ENCODE measurements around the gene CACNA1S.

The CACNA1S gene

DNA sequence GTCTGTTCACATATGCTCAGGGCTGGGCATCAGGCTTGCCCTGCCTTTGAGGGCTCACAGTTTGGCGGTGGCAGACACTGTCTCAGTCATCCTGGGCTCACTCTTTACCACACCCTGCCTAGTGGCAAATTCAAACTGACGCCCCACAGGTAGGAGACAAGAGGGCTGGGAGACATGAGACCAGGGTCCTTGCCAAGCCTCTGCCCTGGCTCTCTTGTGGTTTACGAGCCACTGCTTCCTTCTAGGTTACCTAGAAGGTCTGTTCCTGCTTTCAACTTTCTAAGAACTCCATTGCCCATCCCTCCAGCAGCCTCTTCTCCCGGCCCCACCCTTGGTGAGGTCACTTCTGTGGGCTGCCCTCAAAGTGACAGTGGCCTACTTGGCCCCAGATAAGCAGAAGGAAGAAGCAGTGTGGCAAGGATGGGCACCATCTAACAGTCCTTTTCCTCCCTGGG lies 99.2 kb downstream of the CACNA1S start:
- DNase-seq (ENCODE audit: low read depth) = no peak
- no peak overlapping the region for H3K4me3 ChIP-seq (ENCODE audit: low read depth, low read length)
- TF ChIP-seq, protein P1, sequence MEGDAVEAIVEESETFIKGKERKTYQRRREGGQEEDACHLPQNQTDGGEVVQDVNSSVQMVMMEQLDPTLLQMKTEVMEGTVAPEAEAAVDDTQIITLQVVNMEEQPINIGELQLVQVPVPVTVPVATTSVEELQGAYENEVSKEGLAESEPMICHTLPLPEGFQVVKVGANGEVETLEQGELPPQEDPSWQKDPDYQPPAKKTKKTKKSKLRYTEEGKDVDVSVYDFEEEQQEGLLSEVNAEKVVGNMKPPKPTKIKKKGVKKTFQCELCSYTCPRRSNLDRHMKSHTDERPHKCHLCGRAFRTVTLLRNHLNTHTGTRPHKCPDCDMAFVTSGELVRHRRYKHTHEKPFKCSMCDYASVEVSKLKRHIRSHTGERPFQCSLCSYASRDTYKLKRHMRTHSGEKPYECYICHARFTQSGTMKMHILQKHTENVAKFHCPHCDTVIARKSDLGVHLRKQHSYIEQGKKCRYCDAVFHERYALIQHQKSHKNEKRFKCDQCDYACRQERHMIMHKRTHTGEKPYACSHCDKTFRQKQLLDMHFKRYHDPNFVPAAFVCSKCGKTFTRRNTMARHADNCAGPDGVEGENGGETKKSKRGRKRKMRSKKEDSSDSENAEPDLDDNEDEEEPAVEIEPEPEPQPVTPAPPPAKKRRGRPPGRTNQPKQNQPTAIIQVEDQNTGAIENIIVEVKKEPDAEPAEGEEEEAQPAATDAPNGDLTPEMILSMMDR (conservative IDR thresholded peaks at IDR 0.05; ENCODE audit: low read depth, low read length) = no peak

DNA sequence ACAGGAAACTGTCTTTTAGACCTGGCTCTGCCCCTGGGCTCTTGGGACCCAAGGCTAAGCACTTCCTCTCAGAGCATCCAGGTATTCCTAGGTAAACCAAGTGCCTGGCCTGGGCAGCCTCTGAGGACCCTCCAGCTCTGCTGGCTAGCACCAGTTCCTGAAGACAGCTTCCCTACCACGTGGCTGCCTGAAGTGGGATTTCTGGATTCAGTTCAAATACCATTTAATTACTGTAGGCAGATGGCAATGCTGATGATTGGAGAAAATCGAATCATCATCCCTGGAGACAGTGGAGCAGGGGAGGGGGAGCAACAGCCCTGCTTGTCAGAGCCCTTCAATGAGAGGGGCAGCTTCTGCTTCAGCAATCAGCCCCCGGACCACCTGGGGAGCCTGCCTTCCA lies 100.6 kb downstream of the CACNA1S start:
- DNase-seq (ENCODE audit: low read depth) = no peak
- no peak overlapping the region for H3K4me3 ChIP-seq (ENCODE audit: low read depth, low read length)
- TF ChIP-seq, protein P1 (conservative IDR thresholded peaks at IDR 0.05; ENCODE audit: low read depth, low read length) = no peak

DNA sequence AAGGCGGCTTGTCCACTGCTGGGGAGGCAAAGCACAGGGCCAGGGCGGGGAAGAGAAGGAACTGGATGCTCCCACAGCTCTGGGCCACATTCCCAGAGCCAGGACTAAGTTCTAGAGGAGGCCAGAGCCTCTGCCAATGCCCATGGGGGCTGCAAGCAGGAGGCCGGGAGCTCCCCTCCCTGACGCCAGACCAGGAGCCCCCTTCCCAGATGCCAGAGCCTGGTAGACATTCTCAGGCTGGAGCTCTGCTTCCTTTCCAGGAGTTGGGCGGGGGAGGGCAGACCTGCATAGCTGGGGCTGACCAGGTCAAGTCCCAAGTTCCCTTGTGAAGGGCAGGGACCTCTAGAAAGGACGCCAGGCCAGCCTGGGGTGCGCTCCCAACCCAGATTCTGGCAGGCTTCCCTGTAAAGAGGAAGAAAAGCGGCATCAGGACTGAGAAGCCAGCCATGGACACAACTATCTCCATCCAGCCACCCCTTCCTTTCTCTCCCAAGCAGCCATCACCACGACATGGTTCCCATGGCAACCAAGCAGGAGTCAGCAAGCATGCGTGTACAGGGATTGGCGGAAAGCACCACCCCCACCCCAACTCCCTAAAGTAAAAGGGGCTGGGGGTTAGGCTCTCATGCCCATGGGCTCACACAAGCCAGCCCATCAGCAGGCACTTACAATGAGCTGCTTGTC lies 102.1 kb downstream of the CACNA1S start:
- H3K4me3 ChIP-seq (ENCODE audit: low read depth, low read length) = no peak overlapping the region
- TF ChIP-seq, protein P1 (conservative IDR thresholded peaks at IDR 0.05; ENCODE audit: low read depth, low read length) = no peak
- no peak for DNase-seq (ENCODE audit: low read depth)

DNA sequence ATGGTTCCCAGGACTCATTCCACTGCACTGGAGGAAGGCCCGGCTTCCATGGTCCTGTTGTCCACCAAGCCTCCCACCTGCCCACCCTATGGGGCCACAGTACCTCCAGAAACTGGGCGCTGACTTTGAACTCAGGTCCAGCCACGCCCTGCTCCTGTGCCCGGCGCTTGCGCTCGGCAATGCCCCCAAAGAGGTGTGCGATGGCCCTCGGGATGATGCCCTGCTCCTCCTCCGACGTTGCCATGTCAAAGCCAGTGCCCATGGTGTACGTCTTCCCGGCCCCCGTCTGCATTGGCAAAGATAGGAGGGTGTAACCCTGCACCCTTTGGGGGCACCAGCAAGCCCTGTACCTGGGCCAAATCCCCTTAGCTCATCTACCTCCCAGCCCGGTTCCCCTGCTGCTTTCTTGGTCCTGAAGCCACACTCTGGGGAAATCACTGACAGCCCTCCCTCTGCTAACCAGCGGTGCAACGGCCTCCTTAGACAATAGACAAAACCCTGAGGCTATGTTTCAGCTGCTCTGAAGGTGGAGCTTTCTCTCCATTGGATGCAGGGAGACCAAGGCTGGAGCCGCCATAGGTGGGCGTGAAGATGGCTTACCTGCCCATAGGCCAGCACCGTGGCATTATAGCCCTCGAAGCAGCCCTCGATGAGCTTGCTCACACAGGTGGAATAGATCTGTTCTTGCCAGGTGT lies 103.4 kb downstream of the CACNA1S start:
- TF ChIP-seq, protein P1 (conservative IDR thresholded peaks at IDR 0.05; ENCODE audit: low read depth, low read length) = no peak
- DNase-seq (ENCODE audit: low read depth) = no peak
- H3K4me3 ChIP-seq (ENCODE audit: low read depth, low read length) = no peak overlapping the region

DNA sequence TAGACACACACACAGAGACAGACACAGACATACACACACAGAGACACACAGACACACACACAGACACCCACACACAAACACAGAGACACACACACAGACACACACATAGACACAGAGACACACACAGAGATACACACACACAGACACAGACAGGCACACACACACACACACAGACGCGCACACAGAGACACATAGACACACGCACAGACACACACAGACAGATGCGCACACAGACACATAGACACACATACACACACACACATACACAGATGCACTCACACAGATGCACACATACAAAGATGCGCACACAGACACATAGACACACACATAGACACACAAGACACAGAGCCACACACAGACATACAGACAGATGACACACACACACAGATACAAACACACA lies 104.7 kb downstream of the CACNA1S start:
- no peak overlapping the region for H3K4me3 ChIP-seq (ENCODE audit: low read depth, low read length)
- no peak for DNase-seq (ENCODE audit: low read depth)
- TF ChIP-seq, protein P1 (conservative IDR thresholded peaks at IDR 0.05; ENCODE audit: low read depth, low read length) = no peak

DNA sequence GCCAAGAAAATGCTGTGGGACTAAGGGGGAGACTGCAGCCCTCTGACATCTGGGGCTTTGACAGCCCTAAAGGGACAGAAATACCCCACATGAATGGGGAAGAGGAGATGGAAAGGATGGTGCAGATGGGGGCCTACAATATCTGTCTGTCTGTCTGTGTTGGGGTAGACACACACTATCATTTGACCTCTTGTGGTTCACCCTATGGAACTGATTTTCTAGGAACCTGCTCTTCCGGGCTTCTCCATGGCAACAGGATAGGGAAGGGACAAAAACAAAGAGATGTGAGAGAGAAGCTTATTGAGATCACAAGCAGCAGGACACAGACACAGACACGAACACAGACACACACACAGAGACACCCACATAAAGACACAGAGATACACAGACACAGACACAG lies 105.8 kb downstream of the CACNA1S start:
- no peak overlapping the region for H3K4me3 ChIP-seq (ENCODE audit: low read depth, low read length)
- TF ChIP-seq, protein P1 (conservative IDR thresholded peaks at IDR 0.05; ENCODE audit: low read depth, low read length) = no peak
- no peak for DNase-seq (ENCODE audit: low read depth)

DNA sequence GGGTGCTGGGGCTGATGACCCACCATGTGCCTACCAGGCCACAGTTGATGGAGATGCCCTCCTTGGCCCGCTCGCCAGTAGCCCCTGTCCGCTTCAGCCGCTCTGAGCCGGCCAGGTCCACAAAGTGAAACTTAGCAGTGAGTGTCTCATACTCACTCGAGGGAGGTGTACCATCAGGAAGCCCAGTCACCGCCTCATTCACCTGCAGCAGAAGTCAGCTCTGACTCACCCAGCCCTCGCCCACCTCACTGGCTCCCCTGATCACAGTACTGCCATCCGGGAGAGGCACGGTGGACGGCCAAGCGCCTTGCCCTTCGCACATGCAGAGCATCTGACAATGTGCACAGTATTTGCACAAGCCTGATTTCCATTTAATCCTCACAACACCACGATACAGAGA lies 107.5 kb downstream of the CACNA1S start:
- DNase-seq (ENCODE audit: low read depth) = no peak
- TF ChIP-seq, protein P1 (conservative IDR thresholded peaks at IDR 0.05; ENCODE audit: low read depth, low read length) = no peak
- no peak overlapping the region for H3K4me3 ChIP-seq (ENCODE audit: low read depth, low read length)
